Measurements from ENCODE around the gene OR7G3. TPM values are rescaled to one million over a fixed set of nuclear protein-coding genes. Genes with fewer than 3 reads are reported as not detected.

The OR7G3 gene
- total and polyA plus RNA-seq, 3 donors from 2014 or later, result not detected

DNA sequence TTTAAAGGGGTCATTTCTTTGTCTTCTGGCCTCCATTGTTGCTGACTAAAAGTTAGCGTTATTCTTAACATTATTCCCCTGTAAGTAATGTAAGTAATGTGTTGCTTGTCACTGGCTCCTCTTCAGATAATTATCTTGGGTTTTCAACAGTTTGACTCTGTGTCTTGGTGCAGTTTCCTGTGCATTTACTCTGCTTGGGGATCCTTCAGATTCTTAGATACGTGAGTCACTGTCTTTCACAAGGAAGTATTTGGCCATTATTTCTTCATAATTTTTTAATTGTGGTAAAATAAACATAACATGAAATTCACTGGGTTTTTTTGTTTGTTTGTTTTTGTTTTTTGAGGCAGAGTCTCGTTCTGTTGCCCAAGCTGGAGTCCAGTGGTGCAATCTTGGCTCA is 38.5 kb upstream of the OR7G3 start:
- H3K4me3 ChIP-seq, result no peak overlapping the region
- no peaks in the 10 kb centered on the region for H3K36me3 ChIP-seq (ENCODE audit: low read depth, missing control alignments)
- WGBS, 2 donors, result 97 to 98% methylated on average over 3 of the region's 3 CpGs
- intact Hi-C loops (cut with DNase I; ENCODE audit: low total_unique reads), result no loop called here
- no peak for DNase-seq
- H3K9me3 ChIP-seq, result no peaks in the 10 kb centered on the region
- TF ChIP-seq, protein P1, sequence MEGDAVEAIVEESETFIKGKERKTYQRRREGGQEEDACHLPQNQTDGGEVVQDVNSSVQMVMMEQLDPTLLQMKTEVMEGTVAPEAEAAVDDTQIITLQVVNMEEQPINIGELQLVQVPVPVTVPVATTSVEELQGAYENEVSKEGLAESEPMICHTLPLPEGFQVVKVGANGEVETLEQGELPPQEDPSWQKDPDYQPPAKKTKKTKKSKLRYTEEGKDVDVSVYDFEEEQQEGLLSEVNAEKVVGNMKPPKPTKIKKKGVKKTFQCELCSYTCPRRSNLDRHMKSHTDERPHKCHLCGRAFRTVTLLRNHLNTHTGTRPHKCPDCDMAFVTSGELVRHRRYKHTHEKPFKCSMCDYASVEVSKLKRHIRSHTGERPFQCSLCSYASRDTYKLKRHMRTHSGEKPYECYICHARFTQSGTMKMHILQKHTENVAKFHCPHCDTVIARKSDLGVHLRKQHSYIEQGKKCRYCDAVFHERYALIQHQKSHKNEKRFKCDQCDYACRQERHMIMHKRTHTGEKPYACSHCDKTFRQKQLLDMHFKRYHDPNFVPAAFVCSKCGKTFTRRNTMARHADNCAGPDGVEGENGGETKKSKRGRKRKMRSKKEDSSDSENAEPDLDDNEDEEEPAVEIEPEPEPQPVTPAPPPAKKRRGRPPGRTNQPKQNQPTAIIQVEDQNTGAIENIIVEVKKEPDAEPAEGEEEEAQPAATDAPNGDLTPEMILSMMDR (IDR thresholded peaks at IDR 0.05), result no peak
- no peak for TF ChIP-seq POLR2A (IDR thresholded peaks at IDR 0.05)
- H3K4me1 ChIP-seq, result no peaks in the 10 kb centered on the region
- no peak overlapping the region for H3K27ac ChIP-seq
- no peaks in the 10 kb centered on the region for H3K27me3 ChIP-seq

DNA sequence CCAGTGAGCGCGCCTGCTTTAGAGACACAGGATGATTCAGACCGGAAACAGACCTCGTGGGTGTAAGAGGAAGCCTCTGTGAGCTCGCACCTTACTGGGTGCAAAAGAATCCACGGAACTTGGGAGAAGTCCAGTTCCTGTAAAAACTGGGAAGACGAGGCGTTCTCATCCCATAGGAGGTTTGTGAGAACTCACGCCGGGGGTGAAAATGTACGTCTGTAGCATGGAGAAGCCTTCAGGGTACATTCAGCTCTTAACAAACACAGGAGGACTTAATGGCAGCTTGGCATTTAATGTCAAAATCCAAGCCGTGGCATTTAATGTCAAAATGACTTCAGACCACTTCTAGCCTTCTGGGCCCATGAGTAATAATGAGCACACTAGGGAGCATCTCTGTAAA is 34.7 kb upstream of the OR7G3 start:
- Histone ChIP-seq H3K9me3 (no peaks in the 10 kb centered on the region), H3K36me3 (ENCODE audit: low read depth, missing control alignments) (no peaks in the 10 kb centered on the region), H3K27ac (no peak overlapping the region), H3K27me3 (no peaks in the 10 kb centered on the region), H3K4me3 (no peak overlapping the region), H3K4me1 (no peaks in the 10 kb centered on the region)
- WGBS, 2 donors, result 72 to 79% methylated on average over 12 of the region's 12 CpGs
- intact Hi-C loops (cut with DNase I; ENCODE audit: low total_unique reads), result no loop called here
- TF ChIP-seq, protein P1 (IDR thresholded peaks at IDR 0.05), result no peak
- DNase-seq, result no peak

DNA sequence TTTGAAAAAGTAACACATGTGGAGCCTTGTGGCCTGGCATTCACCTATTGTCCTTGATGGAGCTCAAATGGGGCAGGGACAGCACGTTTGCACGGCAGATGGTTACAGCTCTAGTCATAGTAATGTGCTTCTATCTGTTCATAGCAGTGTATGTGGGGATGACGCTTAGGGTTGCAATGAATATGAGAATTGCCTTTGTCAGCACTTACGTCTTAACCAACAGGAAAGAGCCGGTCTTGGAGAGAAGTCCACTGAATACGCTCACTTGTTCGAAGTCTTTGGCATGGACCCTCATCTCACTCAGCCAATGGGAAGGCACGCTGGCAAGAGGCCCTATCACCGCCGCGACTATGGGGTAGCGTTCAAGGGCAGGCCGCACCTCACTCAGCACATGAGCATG is 33.1 kb upstream of the OR7G3 start:
- Histone ChIP-seq H3K36me3 (ENCODE audit: low read depth, missing control alignments) (no peaks in the 10 kb centered on the region), H3K27me3 (no peaks in the 10 kb centered on the region), H3K4me3 (no peak overlapping the region), H3K27ac (no peak overlapping the region), H3K9me3 (no peaks in the 10 kb centered on the region), H3K4me1 (no peaks in the 10 kb centered on the region)
- intact Hi-C loops (cut with DNase I; ENCODE audit: low total_unique reads), result no loop called here
- TF ChIP-seq, protein P1 (IDR thresholded peaks at IDR 0.05), result no peak
- TF ChIP-seq POLR2A (IDR thresholded peaks at IDR 0.05), result no peak
- DNase-seq, result no peak
- WGBS, 2 donors, result 54 to 88% methylated on average over 10 to 13 of the region's 13 CpGs

DNA sequence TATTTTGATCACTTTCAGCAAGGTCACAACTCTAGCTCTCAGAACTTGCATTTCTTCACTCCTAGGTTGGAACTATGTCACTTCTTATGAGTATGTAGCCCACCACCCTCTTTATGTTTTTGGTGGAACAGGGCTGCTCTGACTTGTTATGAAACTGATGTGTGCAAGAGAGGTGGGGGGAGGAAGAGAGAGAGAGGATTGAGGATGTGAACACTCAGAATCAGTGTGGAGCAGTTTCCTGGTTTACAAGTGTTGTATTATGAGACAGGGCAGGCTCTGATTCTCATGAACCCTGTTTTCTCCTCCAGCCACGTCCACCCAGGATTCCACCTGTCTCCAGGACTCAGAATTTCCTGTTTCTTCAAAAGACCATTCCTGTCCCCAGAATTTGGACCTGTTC is 29.6 kb upstream of the OR7G3 start:
- H3K27me3 ChIP-seq, result no peaks in the 10 kb centered on the region
- DNase-seq, result no peak
- WGBS, 2 donors, result 92 to 93% methylated on average over 1 of the region's 1 CpG
- H3K36me3 ChIP-seq (ENCODE audit: low read depth, missing control alignments), result no peaks in the 10 kb centered on the region
- no peaks in the 10 kb centered on the region for H3K4me1 ChIP-seq
- intact Hi-C loops (cut with DNase I; ENCODE audit: low total_unique reads), result no loop called here
- no peak overlapping the region for H3K4me3 ChIP-seq
- TF ChIP-seq, protein P1 (IDR thresholded peaks at IDR 0.05), result no peak
- TF ChIP-seq POLR2A (IDR thresholded peaks at IDR 0.05), result no peak
- no peaks in the 10 kb centered on the region for H3K9me3 ChIP-seq
- H3K27ac ChIP-seq, result no peak overlapping the region

DNA sequence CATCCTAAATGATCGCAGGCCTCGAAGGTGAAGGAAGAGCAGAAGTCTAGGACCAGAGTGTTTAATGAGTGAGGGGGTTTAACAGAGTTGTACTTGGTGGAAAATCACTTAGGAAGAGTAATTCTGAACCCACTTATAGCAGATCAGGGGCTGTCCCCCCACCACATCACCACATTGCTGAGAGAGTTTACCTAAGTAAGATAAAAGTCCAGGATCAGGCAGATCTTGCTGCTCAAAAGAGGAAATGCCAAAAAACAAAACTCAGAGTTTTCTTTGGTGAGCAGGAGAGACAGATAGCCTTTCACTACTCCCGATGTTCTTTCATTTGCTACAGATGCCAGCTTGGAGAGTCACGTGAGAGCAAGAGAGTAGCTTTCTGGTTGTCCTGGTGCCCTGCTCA is 28.8 kb upstream of the OR7G3 start:
- intact Hi-C loops (cut with DNase I; ENCODE audit: low total_unique reads), result no loop called here
- WGBS, 2 donors, result 93 to 96% methylated on average over 4 of the region's 4 CpGs
- TF ChIP-seq POLR2A (IDR thresholded peaks at IDR 0.05), result no peak
- TF ChIP-seq, protein P1 (IDR thresholded peaks at IDR 0.05), result no peak
- Histone ChIP-seq H3K4me3 (no peak overlapping the region), H3K27ac (no peak overlapping the region), H3K4me1 (no peaks in the 10 kb centered on the region), H3K9me3 (no peaks in the 10 kb centered on the region), H3K36me3 (ENCODE audit: low read depth, missing control alignments) (no peaks in the 10 kb centered on the region), H3K27me3 (no peaks in the 10 kb centered on the region)
- no peak for DNase-seq

Measured in testis (tissue), 3 donors.